ENCODE measurements around the gene PLEKHO2. TPM values are rescaled to one million over a fixed set of nuclear protein-coding genes. Genes with fewer than 3 reads are reported as not detected.
"Not testable (repeated sequence)": the region's sequence is repeated elsewhere in the genome, so short reads cannot be mapped to it uniquely, and the experiment has no call there.

PLEKHO2 gene
- 10 to 100 TPM; 53.0 to 86.6 (median 58.4) TPM for total RNA-seq

GRCh38 chr15:64841344-64842095, at the start of gene PLEKHO2:
Gene PLEKHO2 (plus strand): TSS chr15:64841915. CDS start chr15:64842017, 102 bp downstream.
- DNase-seq (ENCODE audit: low spot score) (peak; percentile 84), ATAC-seq (ENCODE audit: low FRiP score) (peak; percentile 95)
- TF ChIP-seq, protein P1, sequence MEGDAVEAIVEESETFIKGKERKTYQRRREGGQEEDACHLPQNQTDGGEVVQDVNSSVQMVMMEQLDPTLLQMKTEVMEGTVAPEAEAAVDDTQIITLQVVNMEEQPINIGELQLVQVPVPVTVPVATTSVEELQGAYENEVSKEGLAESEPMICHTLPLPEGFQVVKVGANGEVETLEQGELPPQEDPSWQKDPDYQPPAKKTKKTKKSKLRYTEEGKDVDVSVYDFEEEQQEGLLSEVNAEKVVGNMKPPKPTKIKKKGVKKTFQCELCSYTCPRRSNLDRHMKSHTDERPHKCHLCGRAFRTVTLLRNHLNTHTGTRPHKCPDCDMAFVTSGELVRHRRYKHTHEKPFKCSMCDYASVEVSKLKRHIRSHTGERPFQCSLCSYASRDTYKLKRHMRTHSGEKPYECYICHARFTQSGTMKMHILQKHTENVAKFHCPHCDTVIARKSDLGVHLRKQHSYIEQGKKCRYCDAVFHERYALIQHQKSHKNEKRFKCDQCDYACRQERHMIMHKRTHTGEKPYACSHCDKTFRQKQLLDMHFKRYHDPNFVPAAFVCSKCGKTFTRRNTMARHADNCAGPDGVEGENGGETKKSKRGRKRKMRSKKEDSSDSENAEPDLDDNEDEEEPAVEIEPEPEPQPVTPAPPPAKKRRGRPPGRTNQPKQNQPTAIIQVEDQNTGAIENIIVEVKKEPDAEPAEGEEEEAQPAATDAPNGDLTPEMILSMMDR (IDR thresholded peaks at IDR 0.05): no peak

DNA sequence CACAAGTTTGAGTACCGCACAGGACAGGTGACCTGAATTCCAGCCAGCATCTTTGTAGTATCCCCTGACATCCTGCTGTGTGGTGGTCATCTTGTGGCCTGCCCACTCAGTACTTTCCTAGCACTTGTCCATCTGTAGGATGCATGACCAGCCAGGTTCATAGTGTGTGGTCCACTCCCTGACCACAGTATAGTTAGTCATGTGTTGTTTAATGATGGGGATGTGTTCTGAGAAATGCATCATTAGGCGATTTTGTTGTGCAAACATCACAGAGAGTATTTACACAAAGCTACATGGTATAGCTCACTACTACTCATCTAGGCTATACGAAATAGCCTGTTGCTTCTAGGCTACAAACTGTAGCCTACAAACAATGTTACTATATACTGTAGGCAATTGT, 49.4 kb upstream of the PLEKHO2 start:
- TF ChIP-seq, protein P1 (IDR thresholded peaks at IDR 0.05): no peak
- DNase-seq (ENCODE audit: low spot score): no peak
- ATAC-seq (ENCODE audit: low FRiP score): no peak

DNA sequence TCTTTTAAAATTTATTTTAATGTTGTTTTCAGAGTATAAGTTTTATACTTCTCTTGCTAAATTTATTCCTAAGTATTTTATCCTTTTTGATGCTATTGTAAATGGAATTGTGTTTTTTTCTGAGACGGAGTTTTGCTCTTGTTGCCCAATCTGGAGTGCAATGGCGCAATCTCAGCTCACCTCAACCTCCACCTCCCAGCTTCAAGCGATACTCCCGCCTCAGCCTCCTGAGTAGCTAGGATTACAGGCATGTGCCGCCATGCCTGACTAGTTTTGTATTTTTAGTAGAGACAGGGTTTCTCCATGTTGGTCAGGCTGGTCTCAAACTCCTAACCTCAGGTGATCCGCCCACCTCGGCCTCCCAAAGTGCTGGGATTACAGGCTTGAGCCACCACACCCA, 46.4 kb upstream of the PLEKHO2 start:
- not testable (repeated sequence) for DNase-seq (ENCODE audit: low spot score); ATAC-seq (ENCODE audit: low FRiP score)

DNA sequence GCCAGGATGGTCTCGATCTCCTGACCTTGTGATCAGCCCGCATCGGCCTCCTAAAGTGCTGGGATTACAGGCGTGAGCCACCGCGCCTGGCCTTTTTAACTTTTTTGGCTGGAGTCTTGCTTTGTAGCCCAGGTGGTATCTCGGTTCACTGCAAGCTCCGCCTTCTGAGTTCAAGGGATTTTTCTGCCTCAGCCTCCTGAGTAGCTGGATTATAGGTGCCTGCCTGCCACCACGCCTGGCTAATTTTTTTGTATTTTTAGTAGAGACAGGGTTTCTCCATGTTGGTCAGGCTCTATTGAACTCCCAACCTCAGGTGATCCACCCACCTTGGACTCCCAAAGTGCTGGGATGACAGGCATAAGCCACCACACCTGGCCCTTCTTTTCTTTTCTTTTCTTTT, 45.8 kb upstream of the PLEKHO2 start:
- DNase-seq (ENCODE audit: low spot score); ATAC-seq (ENCODE audit: low FRiP score): not testable (repeated sequence)

DNA sequence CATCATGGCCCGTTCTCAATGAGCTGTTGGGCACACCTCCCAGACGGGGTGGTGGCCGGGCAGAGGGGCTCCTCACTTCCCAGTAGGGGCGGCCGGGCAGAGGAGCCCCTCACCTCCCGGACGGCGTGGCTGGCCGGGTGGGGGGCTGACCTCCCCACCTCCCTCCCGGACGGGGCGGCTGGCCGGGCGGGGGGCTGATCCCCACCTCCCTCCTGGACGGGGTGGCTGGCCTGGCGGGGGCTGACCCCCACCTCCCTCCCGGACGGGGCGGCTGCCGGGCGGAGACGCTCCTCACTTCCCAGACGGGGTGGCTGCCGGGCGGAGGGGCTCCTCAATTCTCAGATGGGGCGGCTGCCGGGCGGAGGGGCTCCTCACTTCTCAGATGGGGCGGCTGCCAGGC, 42.8 kb upstream of the PLEKHO2 start:
- not testable (repeated sequence) for ATAC-seq (ENCODE audit: low FRiP score); DNase-seq (ENCODE audit: low spot score)

DNA sequence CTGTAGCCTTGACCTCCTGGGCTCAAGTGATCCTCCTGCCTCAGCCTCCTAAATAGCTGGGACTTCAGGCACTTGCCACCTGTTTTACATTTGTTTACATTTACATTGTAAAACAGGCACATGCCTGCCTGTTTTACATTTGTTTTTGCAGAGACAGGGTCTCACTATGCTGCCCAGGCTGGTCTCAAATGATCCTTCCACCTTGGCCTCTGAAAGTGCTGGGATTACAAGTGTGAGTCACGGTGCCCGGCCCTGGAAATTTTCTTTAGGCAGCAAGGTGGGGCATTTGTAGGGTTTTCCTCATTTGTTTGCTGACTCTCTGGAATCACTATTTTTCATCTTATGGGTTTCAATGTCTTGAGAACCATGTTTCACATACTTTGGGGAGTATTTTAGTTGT, 41.2 kb upstream of the PLEKHO2 start:
- TF ChIP-seq, protein P1 (IDR thresholded peaks at IDR 0.05): no peak
- ATAC-seq (ENCODE audit: low FRiP score): no peak

DNA sequence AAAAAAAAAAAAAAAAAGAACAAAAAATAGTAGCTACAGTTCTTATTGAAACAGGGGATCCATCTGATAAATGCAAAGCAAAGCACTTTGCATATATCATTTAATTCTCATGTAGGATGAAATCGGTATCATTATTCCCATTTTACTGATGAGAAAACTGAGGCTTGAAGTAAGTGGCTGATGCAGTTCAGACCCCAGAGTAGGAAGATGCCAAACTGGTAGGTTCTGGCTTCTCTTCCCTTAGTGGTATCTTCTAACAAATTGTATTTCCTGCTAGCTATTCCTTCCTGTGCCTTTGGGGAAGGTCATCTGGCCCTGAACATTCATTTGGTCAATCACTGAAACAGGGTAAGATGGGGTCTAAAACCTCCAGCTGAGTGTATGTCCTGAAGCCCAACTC, 38.2 kb upstream of the PLEKHO2 start:
- no peak for DNase-seq (ENCODE audit: low spot score)
- no peak for ATAC-seq (ENCODE audit: low FRiP score)
- TF ChIP-seq, protein P1 (IDR thresholded peaks at IDR 0.05): no peak

More for the DNA sequence above, 41.2 kb upstream of the PLEKHO2 start:
- no peak for DNase-seq (ENCODE audit: low spot score)

DNA sequence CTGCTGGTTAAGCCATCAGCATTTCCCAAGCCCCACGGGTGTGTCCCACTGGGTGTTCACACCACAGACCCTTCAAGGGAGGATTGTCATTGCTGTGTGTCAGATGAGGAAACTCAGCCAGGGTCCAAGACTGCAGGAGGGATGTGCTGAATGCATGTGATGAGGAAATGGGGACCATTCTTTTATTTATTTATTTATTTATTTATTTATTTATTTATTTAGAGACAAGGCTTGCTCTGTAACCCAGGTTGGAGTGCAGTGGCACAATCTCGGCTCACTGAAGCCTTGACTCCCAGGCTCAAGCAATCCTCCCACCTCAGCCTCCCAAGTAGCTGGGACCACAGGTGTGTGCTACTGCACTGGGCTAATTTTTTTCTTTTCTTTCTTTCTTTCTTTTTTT, 37.1 kb upstream of the PLEKHO2 start:
- ATAC-seq (ENCODE audit: low FRiP score): no peak
- TF ChIP-seq, protein P1 (IDR thresholded peaks at IDR 0.05): no peak

More for the DNA sequence above, 37.1 kb upstream of the PLEKHO2 start:
- DNase-seq (ENCODE audit: low spot score): no peak
